ENCODE results near the gene PTPRK. TPM values are rescaled to one million over a fixed set of nuclear protein-coding genes. Genes with fewer than 3 reads are reported as not detected.

Gene PTPRK
- total and polyA plus RNA-seq, 2 of the 8 experiments (the other 6 are each of a cell fraction or from before 2014, with no cell fraction given): 11.4 to 47.3 TPM

GRCh38 chr6:128168244-128168643 lies 352.2 kb downstream of the PTPRK start (continued):
- TF ChIP-seq GABPA (IDR thresholded peaks at IDR 0.05; ENCODE audit: borderline replicate concordance, insufficient read depth, low read length): no peak
- TF ChIP-seq JUND (IDR thresholded peaks at IDR 0.05; ENCODE audit: low read length): no peak
